DND-41 (cell line): ENCODE results near the gene CTNND1.

ENCODE experiments used
- ATAC-seq: fragments of 200-7000 bp; cut with Tn5 transposase; 3 replicates; pipeline ENCODE4 v1.9.1; 2021; ENCODE audit warnings: low read depth; ENCODE audit not compliant: insufficient read depth
- DNase-seq: peaks from one replicate; pipeline ENCODE4 v3.0.0-alpha.2; 2020
- H2AFZ ChIP-seq: 2 replicates; pipeline ENCODE4 v1.6.0; 2012; ENCODE audit warnings: low read depth, low read length
- H3K27ac ChIP-seq: 2 replicates; pipeline ENCODE4 v1.5.1; 2012; ENCODE audit warnings: low read length, inconsistent platforms
- H3K27me3 ChIP-seq: fragments of 200-600 bp; sonication (generic); 2 replicates; pipeline ENCODE4 v1.6.0; 2012; ENCODE audit warnings: low read length, mild to moderate bottlenecking, inconsistent platforms; ENCODE audit not compliant: insufficient read depth, poor library complexity
- H3K36me3 ChIP-seq: 2 replicates; pipeline ENCODE4 v1.5.1; 2012; ENCODE audit warnings: low read length, inconsistent platforms; ENCODE audit not compliant: insufficient read depth
- H3K4me1 ChIP-seq: 2 replicates; pipeline ENCODE4 v1.5.1; 2012; ENCODE audit warnings: mild to moderate bottlenecking, low read length; ENCODE audit not compliant: insufficient read depth
- H3K4me2 ChIP-seq: 2 replicates; pipeline ENCODE4 v1.6.0; 2012; ENCODE audit warnings: mild to moderate bottlenecking, moderate library complexity, low read length, inconsistent platforms; ENCODE audit not compliant: insufficient read depth
- H3K4me3 ChIP-seq, 2 experiments: fragments of 200-600 bp in 1 of 2; shearing (Covaris generic) in 1 of 2; 2 replicates each; pipeline ENCODE4 v1.5.1; 2012 to 2016; ENCODE audit warnings: inconsistent platforms in 2 of 2, low read length in 2 of 2, mild to moderate bottlenecking in 2 of 2, low read depth in 1 of 2, moderate library complexity in 1 of 2
- H3K79me2 ChIP-seq: 2 replicates; pipeline ENCODE4 v1.6.0; 2012; ENCODE audit warnings: low read length, inconsistent platforms; ENCODE audit not compliant: insufficient read depth
- H3K9ac ChIP-seq: 2 replicates; pipeline ENCODE4 v1.6.0; 2012; ENCODE audit warnings: low read depth, mild to moderate bottlenecking, inconsistent platforms, low read length, moderate library complexity
- H3K9me3 ChIP-seq: 2 replicates; pipeline ENCODE4 v1.5.1; 2012; ENCODE audit warnings: low read length, moderate library complexity, mild to moderate bottlenecking, inconsistent platforms; ENCODE audit not compliant: insufficient read depth, severe bottlenecking
- H4K20me1 ChIP-seq: 2 replicates; pipeline ENCODE4 v1.6.0; 2012; ENCODE audit warnings: low read length; ENCODE audit not compliant: insufficient read depth
- CTCF ChIP-seq: IDR thresholded peaks from 2 replicates; pipeline ENCODE4 v1.5.1; 2012; ENCODE audit warnings: borderline replicate concordance, low read length, moderate library complexity, mild to moderate bottlenecking; ENCODE audit not compliant: poor library complexity, severe bottlenecking; ENCODE audit errors: extremely low read depth
- EZH2 ChIP-seq: IDR thresholded peaks from 3 replicates; pipeline ENCODE4 v1.6.1; 2012; ENCODE audit warnings: borderline replicate concordance, low read depth, mild to moderate bottlenecking, moderate library complexity, low read length, inconsistent platforms; ENCODE audit not compliant: severe bottlenecking

Gene CTNND1, protein sequence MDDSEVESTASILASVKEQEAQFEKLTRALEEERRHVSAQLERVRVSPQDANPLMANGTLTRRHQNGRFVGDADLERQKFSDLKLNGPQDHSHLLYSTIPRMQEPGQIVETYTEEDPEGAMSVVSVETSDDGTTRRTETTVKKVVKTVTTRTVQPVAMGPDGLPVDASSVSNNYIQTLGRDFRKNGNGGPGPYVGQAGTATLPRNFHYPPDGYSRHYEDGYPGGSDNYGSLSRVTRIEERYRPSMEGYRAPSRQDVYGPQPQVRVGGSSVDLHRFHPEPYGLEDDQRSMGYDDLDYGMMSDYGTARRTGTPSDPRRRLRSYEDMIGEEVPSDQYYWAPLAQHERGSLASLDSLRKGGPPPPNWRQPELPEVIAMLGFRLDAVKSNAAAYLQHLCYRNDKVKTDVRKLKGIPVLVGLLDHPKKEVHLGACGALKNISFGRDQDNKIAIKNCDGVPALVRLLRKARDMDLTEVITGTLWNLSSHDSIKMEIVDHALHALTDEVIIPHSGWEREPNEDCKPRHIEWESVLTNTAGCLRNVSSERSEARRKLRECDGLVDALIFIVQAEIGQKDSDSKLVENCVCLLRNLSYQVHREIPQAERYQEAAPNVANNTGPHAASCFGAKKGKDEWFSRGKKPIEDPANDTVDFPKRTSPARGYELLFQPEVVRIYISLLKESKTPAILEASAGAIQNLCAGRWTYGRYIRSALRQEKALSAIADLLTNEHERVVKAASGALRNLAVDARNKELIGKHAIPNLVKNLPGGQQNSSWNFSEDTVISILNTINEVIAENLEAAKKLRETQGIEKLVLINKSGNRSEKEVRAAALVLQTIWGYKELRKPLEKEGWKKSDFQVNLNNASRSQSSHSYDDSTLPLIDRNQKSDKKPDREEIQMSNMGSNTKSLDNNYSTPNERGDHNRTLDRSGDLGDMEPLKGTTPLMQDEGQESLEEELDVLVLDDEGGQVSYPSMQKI

GRCh38 chr11:57761301-57762234, at the start of gene CTNND1:
Gene CTNND1, plus strand, starts transcription at chr11:57761802. Its CDS starts 29,677 bp downstream, at chr11:57791479.
- no peak for TF ChIP-seq EZH2
- no peak for TF ChIP-seq CTCF
- peak within 1 kb of the TSS; percentile 59 for H2AFZ ChIP-seq
- peak within 1 kb of the TSS; percentile 27 to 53; a peak in 3 of 4 replicates for H3K4me3 ChIP-seq
- H4K20me1 ChIP-seq: no peaks in the 10 kb centered on the region
- H3K9me3 ChIP-seq: no peaks in the 10 kb centered on the region
- peaks cover 45% of the 10 kb centered on the region for H3K79me2 ChIP-seq
- peak within 1 kb of the TSS; percentile 54 for H3K9ac ChIP-seq
- ATAC-seq: peak; percentile 89
- no peaks in the 10 kb centered on the region for H3K27me3 ChIP-seq
- DNase-seq: peak; percentile 62
- peaks cover 11% of the 10 kb centered on the region; the same call in 1 of the 2 replicates for H3K4me1 ChIP-seq
- H3K4me2 ChIP-seq: peak within 1 kb of the TSS; percentile 57; the same call in 1 of the 2 replicates
- H3K36me3 ChIP-seq: no peaks in the 10 kb centered on the region
- H3K27ac ChIP-seq: peak within 1 kb of the TSS; percentile 70

GRCh38 chr11:57712256-57713150, 49.1 kb upstream of the CTNND1 start, which contains the start of gene TMX2:
Gene TMX2, plus strand, starts transcription at chr11:57712593. Its CDS starts 26 bp downstream, at chr11:57712619.
- Histone ChIP-seq H3K9me3 (no peaks in the 10 kb centered on the region), H3K36me3 (peaks cover 36% of the 10 kb centered on the region), H3K79me2 (peaks cover 76% of the 10 kb centered on the region), H3K27ac (peak within 1 kb of the TSS; percentile 85), H2AFZ (peak within 1 kb of the TSS; percentile 82), H3K4me3 (peak within 1 kb of the TSS; percentile 82 to 87), H3K4me1 (peaks cover 40% of the 10 kb centered on the region), H3K9ac (peak within 1 kb of the TSS; percentile 68), H3K27me3 (no peaks in the 10 kb centered on the region), H4K20me1 (peaks cover 7% of the 10 kb centered on the region; the same call in 1 of the 2 replicates), H3K4me2 (peak within 1 kb of the TSS; percentile 86)
- DNase-seq (peak; percentile 95), ATAC-seq (peak; percentile 94)
- TF ChIP-seq EZH2 (no peak), CTCF (peak; percentile 16)
